Right lobe of liver (tissue), 4 donors: ENCODE data around the gene NNMT.

Experiments
- POLR2A ChIP-seq: fragments of 450-650 bp; IDR thresholded peaks from one replicate; pipeline ENCODE4 v1.6.1; 2017; ENCODE audit warnings: antibody characterized with exemption, mild to moderate bottlenecking
- TF ChIP-seq, protein P1 (sequence below), 4 donors: fragments of 200-600 bp in 3 of 4; fragments of 450-650 bp in 1 of 4; IDR thresholded peaks; one replicate each; pipeline versions ENCODE4 v1.5.1 to v1.8.0; 2016 to 2022; ENCODE audit warnings: antibody characterized with exemption in 4 of 4, mild to moderate bottlenecking in 2 of 4
- donor health status: DM: no; HTN: no; CAD: no.
- donor health status: DM: no; HTN: no; CAD: no.
- donor health status: DM: no; HTN: yes; CAD: no.

DNA sequence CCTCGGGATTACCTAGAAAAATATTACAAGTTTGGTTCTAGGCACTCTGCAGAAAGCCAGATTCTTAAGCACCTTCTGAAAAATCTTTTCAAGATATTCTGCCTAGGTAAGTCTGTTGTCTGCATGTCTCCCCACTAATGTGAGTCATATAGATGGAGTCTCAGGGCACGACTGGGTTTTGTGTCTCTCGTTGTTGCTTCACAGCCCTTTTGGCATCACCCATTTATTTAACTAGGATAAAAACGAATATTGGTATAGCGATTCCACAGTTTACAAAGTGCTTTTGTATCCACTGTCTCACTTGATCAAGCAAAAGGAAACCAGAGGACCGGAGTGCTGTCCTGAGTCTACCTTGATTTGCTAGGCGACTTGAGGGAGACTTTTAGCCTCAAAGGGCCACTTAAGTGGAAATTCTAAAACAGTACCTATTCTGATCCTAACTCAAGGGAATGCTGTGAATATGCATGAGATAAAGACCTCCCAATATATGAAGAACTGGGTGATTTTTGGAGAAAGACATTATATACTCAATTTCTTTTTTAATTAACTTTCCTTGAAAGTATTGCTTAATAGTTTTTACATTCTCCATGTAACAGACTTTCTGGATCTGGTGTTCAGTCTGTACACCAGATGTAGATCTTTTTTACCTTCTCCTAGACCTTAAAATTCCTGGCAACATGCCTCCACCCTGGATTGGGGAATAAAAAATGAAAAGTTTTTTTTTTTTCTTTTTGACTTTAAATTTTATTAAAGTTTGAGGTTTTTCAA, 590 bp downstream of the NNMT start:
- TF ChIP-seq, protein P1, sequence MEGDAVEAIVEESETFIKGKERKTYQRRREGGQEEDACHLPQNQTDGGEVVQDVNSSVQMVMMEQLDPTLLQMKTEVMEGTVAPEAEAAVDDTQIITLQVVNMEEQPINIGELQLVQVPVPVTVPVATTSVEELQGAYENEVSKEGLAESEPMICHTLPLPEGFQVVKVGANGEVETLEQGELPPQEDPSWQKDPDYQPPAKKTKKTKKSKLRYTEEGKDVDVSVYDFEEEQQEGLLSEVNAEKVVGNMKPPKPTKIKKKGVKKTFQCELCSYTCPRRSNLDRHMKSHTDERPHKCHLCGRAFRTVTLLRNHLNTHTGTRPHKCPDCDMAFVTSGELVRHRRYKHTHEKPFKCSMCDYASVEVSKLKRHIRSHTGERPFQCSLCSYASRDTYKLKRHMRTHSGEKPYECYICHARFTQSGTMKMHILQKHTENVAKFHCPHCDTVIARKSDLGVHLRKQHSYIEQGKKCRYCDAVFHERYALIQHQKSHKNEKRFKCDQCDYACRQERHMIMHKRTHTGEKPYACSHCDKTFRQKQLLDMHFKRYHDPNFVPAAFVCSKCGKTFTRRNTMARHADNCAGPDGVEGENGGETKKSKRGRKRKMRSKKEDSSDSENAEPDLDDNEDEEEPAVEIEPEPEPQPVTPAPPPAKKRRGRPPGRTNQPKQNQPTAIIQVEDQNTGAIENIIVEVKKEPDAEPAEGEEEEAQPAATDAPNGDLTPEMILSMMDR (IDR thresholded peaks at IDR 0.05), result no peak
- no peak for TF ChIP-seq POLR2A
